H1 (cell line): Measurements from ENCODE around the gene NSG2. TPM values are rescaled to one million over a fixed set of nuclear protein-coding genes. Genes with fewer than 3 reads are reported as not detected.

ENCODE experiments used
- CTBP2 ChIP-seq: IDR thresholded peaks from 2 replicates; pipeline ENCODE4 v1.7.0; 2011; ENCODE audit warnings: borderline replicate concordance, mild to moderate bottlenecking, moderate library complexity, mixed read lengths, low read length; ENCODE audit not compliant: insufficient read depth, insufficient read length
- JUND ChIP-seq: IDR thresholded peaks from 2 replicates; pipeline ENCODE4 v1.6.1; 2011; ENCODE audit warnings: mild to moderate bottlenecking, improper control_type of control experiment, low read length
- POLR2A ChIP-seq, 2 experiments: IDR thresholded peaks; 1 replicate in 1 of 2; 2 replicates in 1 of 2; pipeline ENCODE4 v1.6.1; 2011; ENCODE audit warnings: low read depth in 2 of 2, low read length in 2 of 2, mild to moderate bottlenecking in 2 of 2; ENCODE audit errors: control extremely low read depth in 1 of 2
- POLR2AphosphoS5 ChIP-seq: IDR thresholded peaks from 2 replicates; pipeline ENCODE4 v1.6.1; 2011; ENCODE audit warnings: low read depth, low read length
- RAD21 ChIP-seq, 2 experiments: IDR thresholded peaks in 1 of 2; conservative IDR thresholded peaks in 1 of 2; 2 replicates each; pipeline ENCODE4 v1.6.1; 2011; ENCODE audit warnings: low read depth in 2 of 2, low read length in 2 of 2, improper control_type of control experiment in 1 of 2, inconsistent platforms in 1 of 2, mild to moderate bottlenecking in 1 of 2, moderate library complexity in 1 of 2
- SIN3A ChIP-seq, 2 experiments: IDR thresholded peaks in 1 of 2; conservative IDR thresholded peaks in 1 of 2; 2 replicates each; pipeline ENCODE4 v1.6.1; 2011 to 2012; ENCODE audit warnings: low read length in 2 of 2, improper control_type of control experiment in 1 of 2, low read depth in 1 of 2, mild to moderate bottlenecking in 1 of 2
- polyA plus RNA-seq, 7 experiments: library from polyadenylated mRNA; depleted of rRNA in 3 of 7; stranded (reverse) in 5 of 7; unstranded in 2 of 7; fragments of >200 nt in 5 of 7; fragments of 200-250 nt in 2 of 7; gene quantifications; 1 replicate in 5 of 7; 2 replicates in 1 of 7; 4 replicates in 1 of 7; pipeline versions ENCODE4 v1.2.1 to v1.2.3, GENCODE V29; 2011 to 2013; ENCODE audit warnings: missing spikeins in 2 of 7, mixed read lengths in 2 of 7
- total RNA-seq: library from RNA; stranded (reverse); fragmentation: NEBNext Ultra II Directional; extraction: Animal tissue kit (Norgen Biotek cat#: 25700); gene quantifications from 2 replicates; pipeline ENCODE4 v1.2.1, GENCODE V29; 2021
- TF ChIP-seq, protein P1 (sequence below): IDR thresholded peaks from 2 replicates; pipeline ENCODE4 v1.6.1; 2011; ENCODE audit warnings: low read depth, mild to moderate bottlenecking, low read length; ENCODE audit not compliant: insufficient read depth

The NSG2 gene
- total and polyA plus RNA-seq, 2 of the 8 experiments (the other 6 are each of a cell fraction or from before 2014, with no cell fraction given): 0.56 to 0.78 TPM

DNA sequence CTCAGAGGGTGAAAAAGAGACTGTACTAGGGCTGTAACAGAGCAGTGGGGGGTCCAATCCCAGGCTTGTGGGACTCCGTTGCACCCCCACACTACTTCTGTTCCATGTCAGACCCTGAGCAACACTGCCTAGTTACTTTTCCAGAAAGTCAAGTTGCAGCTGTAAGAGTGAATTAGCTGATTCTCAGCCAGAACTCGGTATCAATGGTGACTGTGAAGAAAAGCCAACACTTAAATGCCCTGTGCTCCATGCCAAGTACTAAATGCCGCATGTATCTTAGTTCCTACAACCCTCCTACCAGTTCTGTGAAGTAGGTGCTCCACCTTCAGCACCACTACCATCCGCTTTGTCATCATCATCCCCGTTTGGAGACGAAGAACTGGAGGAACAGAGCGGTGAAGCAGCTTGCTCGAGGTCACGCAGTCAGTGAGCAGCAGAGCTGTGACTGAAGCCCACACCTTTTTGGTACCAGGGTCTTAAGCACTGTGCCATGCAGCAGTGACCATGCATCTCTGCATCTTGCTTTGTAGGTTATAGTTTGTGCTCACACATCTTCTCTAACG lies 64.3 kb downstream of the NSG2 start (continued):
- TF ChIP-seq POLR2A (IDR thresholded peaks at IDR 0.05; ENCODE audit: control extremely low read depth in 1 of 2, low read depth in 2 of 2, low read length in 2 of 2): no peak
- TF ChIP-seq SIN3A (conservative IDR thresholded peaks at IDR 0.05 in 1 of 2, IDR thresholded peaks at IDR 0.05 in 1 of 2; ENCODE audit: low read depth in 1 of 2, low read length in 2 of 2): no peak
- TF ChIP-seq, protein P1, sequence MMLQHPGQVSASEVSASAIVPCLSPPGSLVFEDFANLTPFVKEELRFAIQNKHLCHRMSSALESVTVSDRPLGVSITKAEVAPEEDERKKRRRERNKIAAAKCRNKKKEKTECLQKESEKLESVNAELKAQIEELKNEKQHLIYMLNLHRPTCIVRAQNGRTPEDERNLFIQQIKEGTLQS: no peak
- no peak for TF ChIP-seq JUND
- no peak for TF ChIP-seq POLR2AphosphoS5
- TF ChIP-seq CTBP2: no peak
- TF ChIP-seq RAD21 (IDR thresholded peaks at IDR 0.05 in 1 of 2, conservative IDR thresholded peaks at IDR 0.05 in 1 of 2; ENCODE audit: low read depth in 2 of 2, low read length in 2 of 2): no peak
